SHP77 treated with DMSO at 0.1 percent for 48 hours (cell line): Measurements from ENCODE around the gene FOXC2.
A peak's percentile ranks its signal among the peaks of the same experiment; 100 is the strongest.

Source experiments
- DNase-seq: peaks from one replicate; lab custom pipeline; 2025; lab: John Stamatoyannopoulos, UW

FOXC2 gene

DNA sequence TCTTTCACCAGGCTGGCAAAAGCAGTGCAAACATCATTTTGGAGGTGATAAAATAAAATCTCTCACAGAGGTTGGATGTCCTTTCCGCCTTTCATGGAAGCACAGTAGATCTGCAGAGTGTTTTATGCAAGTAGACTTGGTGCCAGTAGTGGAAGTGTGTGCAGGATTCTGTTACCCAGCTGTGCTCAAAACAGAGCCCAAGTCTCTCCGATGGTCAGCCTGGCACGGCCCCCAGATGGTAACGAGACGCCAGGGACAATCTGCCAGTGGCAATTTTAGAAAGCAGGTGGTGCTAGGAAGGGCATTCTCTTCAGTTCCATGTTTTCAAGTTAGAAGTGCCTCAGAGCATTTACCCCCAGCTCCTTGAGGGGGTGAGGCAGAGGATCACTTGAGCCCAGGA, 10.1 kb upstream of the FOXC2 start:
- no peak for DNase-seq

DNA sequence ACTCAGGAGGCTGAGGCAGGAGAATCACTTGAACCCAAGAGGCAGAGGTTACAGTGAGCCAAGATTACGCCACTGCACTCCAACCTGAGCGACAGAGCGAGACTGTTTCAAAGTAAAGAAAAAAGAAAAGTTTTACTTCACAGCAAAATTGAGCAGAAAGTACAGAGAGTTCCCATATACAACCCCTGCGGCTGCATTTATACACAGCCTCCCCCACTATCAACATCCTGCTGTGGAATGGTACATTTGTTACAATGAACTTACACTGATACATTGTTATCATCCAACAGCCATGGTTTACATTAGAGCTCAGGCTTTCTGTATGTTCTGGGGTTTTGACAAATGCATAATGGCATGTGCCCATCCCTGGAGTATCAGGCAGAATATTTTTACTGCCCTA, 9.0 kb upstream of the FOXC2 start:
- DNase-seq = no peak

GRCh38 chr16:86558355-86559193, 8.1 kb upstream of the FOXC2 start:
- DNase-seq = no peak

- no peak for DNase-seq
Observed at GRCh38 chr16:86559802-86560305, 6.8 kb upstream of the FOXC2 start.

GRCh38 chr16:86562356-86562755, 4.3 kb upstream of the FOXC2 start:
- no peak for DNase-seq

- DNase-seq = peak; percentile 61
Observed at GRCh38 chr16:86563469-86564345, 2.9 kb upstream of the FOXC2 start.

DNA sequence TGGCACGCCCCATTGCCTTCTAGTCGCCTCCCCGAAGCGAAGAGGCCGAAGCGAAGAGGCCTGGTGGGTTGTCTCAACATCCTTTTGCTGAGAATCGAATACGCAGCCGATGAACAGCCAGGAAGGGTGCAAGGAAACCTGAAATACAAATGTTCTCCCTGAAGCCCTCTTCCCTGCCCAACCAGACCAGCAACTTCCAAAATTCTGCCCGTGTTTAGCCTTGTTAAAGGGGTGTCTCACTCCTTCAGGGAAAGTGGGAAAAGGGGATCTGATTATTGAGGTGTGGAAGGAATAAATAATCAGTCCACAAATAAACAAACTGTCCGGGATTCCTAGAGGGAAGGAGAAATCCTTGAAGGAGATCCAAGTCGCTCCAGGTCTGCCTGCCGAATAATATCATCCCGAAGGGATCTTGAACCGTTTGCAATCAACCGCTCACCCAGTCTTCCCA, 1.4 kb upstream of the FOXC2 start:
- no peak for DNase-seq

GRCh38 chr16:86565644-86566511, 751 bp upstream of the FOXC2 start:
- DNase-seq = no peak

GRCh38 chr16:86566966-86567700, 504 bp downstream of the FOXC2 start:
- no peak for DNase-seq

GRCh38 chr16:86567701-86568581, 1.3 kb downstream of the FOXC2 start:
- DNase-seq = no peak

DNA sequence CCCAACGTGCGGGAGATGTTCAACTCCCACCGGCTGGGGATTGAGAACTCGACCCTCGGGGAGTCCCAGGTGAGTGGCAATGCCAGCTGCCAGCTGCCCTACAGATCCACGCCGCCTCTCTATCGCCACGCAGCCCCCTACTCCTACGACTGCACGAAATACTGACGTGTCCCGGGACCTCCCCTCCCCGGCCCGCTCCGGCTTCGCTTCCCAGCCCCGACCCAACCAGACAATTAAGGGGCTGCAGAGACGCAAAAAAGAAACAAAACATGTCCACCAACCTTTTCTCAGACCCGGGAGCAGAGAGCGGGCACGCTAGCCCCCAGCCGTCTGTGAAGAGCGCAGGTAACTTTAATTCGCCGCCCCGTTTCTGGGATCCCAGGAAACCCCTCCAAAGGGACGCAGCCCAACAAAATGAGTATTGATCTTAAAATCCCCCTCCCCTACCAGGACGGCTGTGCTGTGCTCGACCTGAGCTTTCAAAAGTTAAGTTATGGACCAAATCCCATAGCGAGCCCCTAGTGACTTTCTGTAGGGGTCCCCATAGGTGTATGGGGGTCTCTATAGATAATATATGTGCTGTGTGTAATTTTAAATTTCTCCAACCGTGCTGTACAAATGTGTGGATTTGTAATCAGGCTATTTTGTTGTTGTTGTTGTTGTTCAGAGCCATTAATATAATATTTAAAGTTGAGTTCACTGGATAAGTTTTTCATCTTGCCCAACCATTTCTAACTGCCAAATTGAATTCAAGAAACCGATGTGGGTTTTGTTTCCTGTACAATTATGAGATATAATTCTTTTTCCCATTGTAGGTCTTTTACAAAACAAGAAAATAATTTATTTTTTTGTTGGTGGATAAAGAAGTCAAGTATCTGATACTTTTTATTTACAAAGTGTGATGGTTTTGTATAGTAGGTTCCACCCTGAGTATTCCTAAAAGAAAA, 2.3 kb downstream of the FOXC2 start:
- DNase-seq = no peak

DNA sequence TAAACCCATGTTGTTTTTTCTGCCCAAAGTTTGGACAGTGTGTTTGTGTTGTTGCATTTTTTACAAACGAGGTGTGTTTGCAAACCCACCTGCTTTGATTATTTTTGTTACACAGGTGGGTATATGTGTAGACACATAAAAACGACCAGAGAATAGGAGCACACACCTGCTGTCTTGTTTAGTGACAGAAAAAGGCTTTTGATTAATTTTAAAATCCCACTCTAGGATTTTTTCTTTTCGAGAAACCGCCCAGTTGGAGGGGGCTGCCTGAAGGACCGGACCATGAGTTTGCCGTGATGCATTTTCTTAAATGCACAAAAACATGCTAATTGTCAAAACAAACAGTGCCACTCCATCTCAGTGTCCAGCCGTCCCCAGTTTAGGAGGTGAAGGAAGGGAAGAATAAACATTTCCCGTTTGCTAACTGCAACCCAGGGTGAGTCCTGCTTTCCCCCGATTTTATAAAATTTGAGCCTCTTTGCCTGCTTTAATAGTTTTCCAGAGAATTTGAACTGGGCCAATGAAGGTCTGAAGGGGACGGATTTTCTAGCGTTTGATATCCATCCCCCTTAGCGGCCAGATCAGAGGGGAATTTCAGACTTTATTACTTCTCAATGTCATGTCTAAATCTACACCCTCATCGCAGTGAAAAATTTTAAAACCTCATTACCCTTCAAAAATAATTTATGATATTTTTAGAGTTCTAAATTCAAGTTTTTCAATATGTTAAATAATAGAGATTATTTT, 3.2 kb downstream of the FOXC2 start:
- no peak for DNase-seq

- DNase-seq = no peak
Observed at GRCh38 chr16:86570558-86571529, 4.2 kb downstream of the FOXC2 start.

GRCh38 chr16:86571530-86571915, 4.9 kb downstream of the FOXC2 start:
- DNase-seq = no peak

- DNase-seq = no peak
Observed at GRCh38 chr16:86572041-86572521, 5.5 kb downstream of the FOXC2 start.

- DNase-seq = no peak
Observed at GRCh38 chr16:86572606-86573005, 6.0 kb downstream of the FOXC2 start.

DNA sequence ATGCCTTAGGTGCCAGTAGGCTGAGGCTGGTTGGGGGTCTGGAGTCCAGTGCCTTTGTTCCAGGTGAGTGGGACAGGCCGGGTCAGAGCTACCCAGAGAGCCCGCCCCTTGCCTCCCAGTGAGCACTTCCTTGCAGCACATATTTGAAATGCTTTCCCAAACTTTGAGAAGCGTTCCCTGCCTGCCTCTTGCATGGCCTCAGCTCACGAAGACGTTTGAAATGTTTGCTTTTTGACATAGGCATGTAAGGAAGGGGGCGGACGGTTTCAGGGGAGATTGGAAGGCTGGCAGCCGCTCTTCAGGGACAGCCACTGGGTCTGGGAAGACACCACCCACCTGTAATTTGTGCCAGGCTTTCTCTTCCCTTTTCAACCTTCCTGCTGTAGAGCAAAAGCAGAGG, 6.6 kb downstream of the FOXC2 start:
- DNase-seq = no peak
